NCI-H2196 (cell line): ENCODE results near the gene KCND3.
"Not testable (repeated sequence)": the region's sequence is repeated elsewhere in the genome, so short reads cannot be mapped to it uniquely, and the experiment has no call there.

Source experiments
- DNase-seq: peaks from one replicate; lab custom pipeline; 2025; ENCODE audit not compliant: unreplicated experiment; lab: John Stamatoyannopoulos, UW

Gene KCND3

GRCh38 chr1:111818546-111818945, 170.9 kb downstream of the KCND3 start:
- no peak for DNase-seq

- DNase-seq, result no peak
Observed at GRCh38 chr1:111818081-111818480, 171.4 kb downstream of the KCND3 start.

GRCh38 chr1:111814642-111815041, 174.8 kb downstream of the KCND3 start:
- DNase-seq, result no peak

GRCh38 chr1:111814305-111814628, 175.2 kb downstream of the KCND3 start:
- no peak for DNase-seq

GRCh38 chr1:111813440-111814304, 175.8 kb downstream of the KCND3 start:
- no peak for DNase-seq

- no peak for DNase-seq
Observed at GRCh38 chr1:111812306-111812705, 177.2 kb downstream of the KCND3 start.

GRCh38 chr1:111811891-111812290, 177.6 kb downstream of the KCND3 start:
- DNase-seq, result no peak

GRCh38 chr1:111805251-111805650, 184.2 kb downstream of the KCND3 start:
- DNase-seq, result no peak

- DNase-seq, result no peak
Observed at GRCh38 chr1:111804776-111805175, 184.7 kb downstream of the KCND3 start.

- DNase-seq, result no peak
Observed at GRCh38 chr1:111803951-111804350, 185.5 kb downstream of the KCND3 start.

GRCh38 chr1:111802984-111803383, 186.5 kb downstream of the KCND3 start:
- no peak for DNase-seq

- no peak for DNase-seq
Observed at GRCh38 chr1:111802110-111802509, 187.4 kb downstream of the KCND3 start.

- peak; percentile 17 for DNase-seq
Observed at GRCh38 chr1:111801071-111801850, 188.2 kb downstream of the KCND3 start.

GRCh38 chr1:111799722-111800121, 189.7 kb downstream of the KCND3 start:
- not testable (repeated sequence) for DNase-seq

- DNase-seq, result no peak
Observed at GRCh38 chr1:111798580-111798979, 190.9 kb downstream of the KCND3 start.

- DNase-seq, result no peak
Observed at GRCh38 chr1:111795401-111795800, 194.1 kb downstream of the KCND3 start.

- no peak for DNase-seq
Observed at GRCh38 chr1:111793923-111794322, 195.5 kb downstream of the KCND3 start.

- DNase-seq, result no peak
Observed at GRCh38 chr1:111792249-111792648, 197.2 kb downstream of the KCND3 start.

- no peak for DNase-seq
Observed at GRCh38 chr1:111791776-111792175, 197.7 kb downstream of the KCND3 start.

- no peak for DNase-seq
Observed at GRCh38 chr1:111789666-111790316, 199.7 kb downstream of the KCND3 start.

- DNase-seq, result no peak
Observed at GRCh38 chr1:111789142-111789541, 200.3 kb downstream of the KCND3 start.
